Skeletal muscle tissue (tissue), 4 donors: ENCODE data around the gene HELB. TPM values are rescaled to one million over a fixed set of nuclear protein-coding genes. Genes with fewer than 3 reads are reported as not detected.

Source experiments
- H3K27ac ChIP-seq: one replicate; pipeline ENCODE4 v1.7.0; 2013; ENCODE audit warnings: mild to moderate bottlenecking, low read depth, low read length, inconsistent platforms
- H3K27me3 ChIP-seq, 3 donors: one replicate each; pipeline ENCODE4 v1.7.0; 2013; ENCODE audit warnings: low read length in 3 of 3; ENCODE audit not compliant: control insufficient read depth in 3 of 3, insufficient read depth in 3 of 3
- H3K36me3 ChIP-seq, 3 donors: one replicate each; pipeline ENCODE4 v1.7.0; 2013; ENCODE audit warnings: low read length in 3 of 3; ENCODE audit not compliant: control insufficient read depth in 3 of 3, insufficient read depth in 3 of 3
- H3K4me1 ChIP-seq, 3 donors: one replicate each; pipeline ENCODE4 v1.7.0; 2013; ENCODE audit warnings: low read length in 3 of 3, mild to moderate bottlenecking in 3 of 3; ENCODE audit not compliant: control insufficient read depth in 3 of 3, insufficient read depth in 3 of 3
- H3K4me3 ChIP-seq, 3 donors: one replicate each; pipeline ENCODE4 v1.7.0; 2013; ENCODE audit warnings: low read length in 3 of 3
- H3K9ac ChIP-seq, 3 donors: one replicate each; pipeline ENCODE4 v1.7.0; 2013; ENCODE audit warnings: low read length in 3 of 3, mild to moderate bottlenecking in 3 of 3, moderate library complexity in 2 of 3, low read depth in 1 of 3
- H3K9me3 ChIP-seq, 3 donors: one replicate each; pipeline ENCODE4 v1.7.0; 2013; ENCODE audit warnings: low read length in 3 of 3; ENCODE audit not compliant: control insufficient read depth in 3 of 3
- total RNA-seq: library from RNA; depleted of rRNA; stranded (reverse); fragments of >200 nt; gene quantifications from one replicate; pipeline ENCODE4 v1.2.3, GENCODE V29; 2014
- donor health status: Osteomylitis.

HELB gene
- 2.6 TPM for total RNA-seq

DNA sequence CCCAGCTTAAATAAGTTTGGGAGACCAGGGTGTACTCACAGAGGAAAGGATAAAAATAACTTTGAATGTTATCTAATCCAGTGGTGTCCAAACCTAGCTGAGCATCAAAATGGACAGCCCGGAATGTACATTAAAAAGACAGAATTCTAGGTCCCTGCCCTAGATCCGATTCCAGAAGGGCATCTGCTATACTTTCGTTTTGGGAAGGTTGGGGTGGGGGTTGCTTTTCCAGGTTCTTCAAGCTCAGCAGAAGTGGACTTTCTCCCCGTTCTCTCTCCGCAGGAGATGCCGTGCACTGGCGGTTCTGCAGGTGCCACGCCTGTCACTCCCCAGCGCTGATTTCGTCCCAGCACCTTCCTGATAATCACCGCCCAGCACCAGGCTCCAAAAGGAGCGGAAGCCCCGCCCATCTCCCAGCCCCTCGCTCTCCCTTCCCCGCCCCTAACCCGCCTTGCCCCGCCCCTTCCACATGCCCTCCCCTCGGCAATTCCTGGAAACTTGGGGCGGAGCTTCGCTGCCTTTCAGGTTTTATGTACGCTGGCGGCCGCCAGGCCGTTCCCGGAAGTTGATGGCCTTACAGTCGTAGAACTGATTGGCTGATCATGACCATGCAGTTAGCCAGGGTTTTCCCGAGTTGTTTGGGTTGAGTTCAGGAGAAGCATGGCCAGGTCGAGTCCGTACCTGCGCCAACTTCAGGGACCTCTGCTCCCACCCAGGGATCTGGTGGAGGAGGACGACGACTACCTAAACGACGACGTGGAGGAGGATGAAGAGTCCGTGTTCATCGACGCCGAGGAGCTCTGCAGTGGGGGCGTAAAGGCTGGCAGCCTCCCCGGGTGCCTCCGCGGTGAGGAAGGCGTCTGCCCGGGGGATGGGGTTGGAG is at the start of gene HELB:
TSS of gene HELB (plus strand) at position 550 of the 883 bp plus-strand sequence. CDS start at position 661, 111 bp downstream.
- Histone ChIP-seq H3K9me3 (no peaks in the 10 kb centered on the region), H3K36me3 (no peaks in the 10 kb centered on the region), H3K27me3 (no peaks in the 10 kb centered on the region), H3K27ac (peak within 1 kb of the TSS; percentile 65), H3K9ac (peak within 1 kb of the TSS; percentile 30 to 84 (median 76)), H3K4me3 (peak within 1 kb of the TSS; percentile 87 to 95 (median 94)), H3K4me1 (peaks cover 0 to 4% (median 0%) of the 10 kb centered on the region in 3 donors)

DNA sequence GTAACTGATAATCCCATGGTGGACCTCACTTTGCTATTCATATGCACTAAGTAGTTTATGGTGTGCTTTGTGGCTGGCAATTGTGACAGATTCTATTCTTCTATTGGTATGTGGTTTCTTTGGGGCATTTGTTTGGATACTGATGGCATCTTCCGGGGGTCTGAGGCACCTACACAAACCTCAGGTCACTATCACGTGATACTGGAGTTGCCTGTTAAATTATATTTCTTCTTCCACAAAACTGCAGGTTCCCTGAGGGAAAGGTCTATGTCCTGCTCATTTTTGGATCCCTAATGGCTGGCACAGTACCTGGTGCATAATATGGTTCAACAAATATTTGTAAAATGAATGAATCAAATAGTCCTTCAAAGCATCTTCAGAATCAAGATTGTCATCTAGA is 49.5 kb upstream of the HELB start:
- Histone ChIP-seq H3K4me3 (no peak overlapping the region), H3K9ac (no peak overlapping the region), H3K36me3 (peaks cover 0 to 6% (median 0%) of the 10 kb centered on the region in 3 donors), H3K9me3 (no peaks in the 10 kb centered on the region), H3K27ac (no peak overlapping the region), H3K27me3 (no peaks in the 10 kb centered on the region), H3K4me1 (no peaks in the 10 kb centered on the region)

DNA sequence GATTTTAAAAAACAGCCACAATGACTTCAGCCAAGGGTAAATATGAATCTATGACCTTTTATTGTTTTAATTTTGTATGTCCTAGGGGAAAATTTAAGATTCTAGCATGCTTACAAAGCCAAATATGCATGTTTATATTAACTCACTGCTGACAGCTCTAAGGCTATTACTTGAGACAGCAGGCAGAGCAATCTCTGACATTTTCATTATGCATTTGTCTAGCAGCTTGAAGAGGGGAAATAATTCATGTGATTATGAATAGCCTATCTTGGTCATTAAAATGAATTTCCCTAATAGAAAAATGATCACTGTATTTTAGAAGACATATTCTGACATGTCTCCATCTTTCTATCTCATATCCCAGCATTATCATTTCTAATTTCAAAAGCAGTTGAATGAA is 46.6 kb upstream of the HELB start:
- Histone ChIP-seq H3K9me3 (no peaks in the 10 kb centered on the region), H3K9ac (no peak overlapping the region), H3K27me3 (no peaks in the 10 kb centered on the region), H3K36me3 (no peaks in the 10 kb centered on the region), H3K27ac (no peak overlapping the region), H3K4me3 (no peak overlapping the region), H3K4me1 (no peaks in the 10 kb centered on the region)

DNA sequence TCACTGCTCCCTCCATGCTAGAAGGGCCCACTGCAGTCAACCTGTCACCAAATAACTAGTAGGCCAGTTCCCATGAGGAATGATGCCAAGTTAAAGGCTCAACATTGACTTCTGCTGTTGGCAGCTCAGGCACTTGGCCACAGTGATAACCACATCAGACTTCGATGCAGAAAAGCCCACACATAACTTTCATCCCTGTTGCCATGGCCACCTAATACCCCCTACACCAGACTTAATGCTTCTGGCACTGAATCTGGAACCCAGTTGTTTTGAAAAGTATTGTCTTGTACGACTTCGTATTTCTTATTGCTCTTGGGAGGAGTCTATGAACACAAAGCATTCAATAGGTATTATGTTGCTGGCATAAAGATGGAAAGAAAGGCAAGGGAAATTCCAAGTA is 44.3 kb upstream of the HELB start:
- H3K9me3 ChIP-seq: no peaks in the 10 kb centered on the region
- no peaks in the 10 kb centered on the region for H3K27me3 ChIP-seq
- H3K9ac ChIP-seq: no peak overlapping the region
- H3K27ac ChIP-seq: no peak overlapping the region
- no peak overlapping the region for H3K4me3 ChIP-seq
- H3K4me1 ChIP-seq: no peaks in the 10 kb centered on the region
- no peaks in the 10 kb centered on the region for H3K36me3 ChIP-seq

DNA sequence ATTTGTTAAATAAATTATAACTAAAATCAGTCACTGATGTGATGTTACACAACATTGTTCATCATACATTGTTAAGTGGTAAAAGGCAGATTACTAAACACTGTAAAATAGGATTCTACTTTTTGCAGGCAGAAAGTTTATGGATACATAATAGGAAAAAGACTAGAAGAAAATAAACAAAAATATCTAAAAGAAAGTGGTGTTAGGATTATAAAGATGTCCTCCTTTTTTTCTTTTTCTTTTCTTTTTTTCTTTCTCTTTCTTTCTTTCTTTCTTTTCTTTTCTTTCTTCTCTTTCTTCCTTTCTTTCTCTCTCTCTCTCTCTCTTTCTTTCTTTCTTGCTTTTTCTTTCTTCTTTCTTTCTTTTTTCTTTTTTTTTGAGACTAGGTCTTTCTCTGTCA is 39.6 kb upstream of the HELB start:
- H3K9ac ChIP-seq: no peak overlapping the region
- no peak overlapping the region for H3K27ac ChIP-seq
- no peaks in the 10 kb centered on the region for H3K9me3 ChIP-seq
- H3K27me3 ChIP-seq: no peaks in the 10 kb centered on the region
- H3K4me1 ChIP-seq: no peaks in the 10 kb centered on the region
- H3K36me3 ChIP-seq: no peaks in the 10 kb centered on the region
- no peak overlapping the region for H3K4me3 ChIP-seq

DNA sequence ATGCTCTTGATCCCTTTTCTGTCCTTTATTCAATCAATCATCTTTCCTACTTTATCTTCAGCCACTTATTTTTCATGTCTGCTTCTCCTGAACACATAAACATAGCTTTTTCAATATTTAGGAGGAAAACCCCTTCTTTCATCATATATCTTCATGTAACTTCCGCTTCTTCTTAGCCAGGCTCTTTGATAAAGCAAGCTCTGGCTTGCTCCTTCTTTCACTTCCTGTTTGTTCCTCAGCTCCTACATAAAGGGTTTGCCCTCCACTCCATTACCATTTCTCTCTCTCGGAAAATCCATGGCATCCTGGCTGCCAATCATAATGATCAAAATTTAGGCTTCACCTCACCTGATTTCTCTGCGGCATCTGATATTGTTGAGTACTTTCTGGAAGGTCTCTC is 33.7 kb upstream of the HELB start:
- no peaks in the 10 kb centered on the region for H3K4me1 ChIP-seq
- no peak overlapping the region for H3K9ac ChIP-seq
- no peaks in the 10 kb centered on the region for H3K36me3 ChIP-seq
- H3K9me3 ChIP-seq: no peaks in the 10 kb centered on the region
- H3K4me3 ChIP-seq: no peak overlapping the region
- H3K27ac ChIP-seq: no peak overlapping the region
- no peaks in the 10 kb centered on the region for H3K27me3 ChIP-seq

DNA sequence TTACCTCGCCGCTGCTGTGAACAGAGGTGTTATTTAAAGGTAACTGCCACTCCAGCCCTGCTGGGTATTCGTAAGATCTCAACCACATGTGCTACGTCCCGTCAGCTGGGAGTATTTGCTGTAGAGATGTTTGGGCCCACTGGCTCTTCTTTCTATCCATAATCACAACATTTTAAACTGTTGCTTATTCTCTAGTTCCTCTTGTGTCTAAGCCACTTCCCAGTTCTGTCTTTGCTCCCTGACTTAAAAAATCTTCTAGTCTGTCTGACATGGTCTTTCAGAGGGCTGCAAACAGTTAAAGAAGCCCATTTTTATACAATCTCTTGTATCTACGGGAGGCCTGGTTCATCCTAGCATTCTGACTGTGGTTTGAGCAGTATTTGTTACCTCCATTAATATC is 33.2 kb upstream of the HELB start:
- Histone ChIP-seq H3K27me3 (no peaks in the 10 kb centered on the region), H3K9ac (no peak overlapping the region), H3K27ac (no peak overlapping the region), H3K4me3 (no peak overlapping the region), H3K4me1 (no peaks in the 10 kb centered on the region), H3K36me3 (no peaks in the 10 kb centered on the region), H3K9me3 (no peaks in the 10 kb centered on the region)

DNA sequence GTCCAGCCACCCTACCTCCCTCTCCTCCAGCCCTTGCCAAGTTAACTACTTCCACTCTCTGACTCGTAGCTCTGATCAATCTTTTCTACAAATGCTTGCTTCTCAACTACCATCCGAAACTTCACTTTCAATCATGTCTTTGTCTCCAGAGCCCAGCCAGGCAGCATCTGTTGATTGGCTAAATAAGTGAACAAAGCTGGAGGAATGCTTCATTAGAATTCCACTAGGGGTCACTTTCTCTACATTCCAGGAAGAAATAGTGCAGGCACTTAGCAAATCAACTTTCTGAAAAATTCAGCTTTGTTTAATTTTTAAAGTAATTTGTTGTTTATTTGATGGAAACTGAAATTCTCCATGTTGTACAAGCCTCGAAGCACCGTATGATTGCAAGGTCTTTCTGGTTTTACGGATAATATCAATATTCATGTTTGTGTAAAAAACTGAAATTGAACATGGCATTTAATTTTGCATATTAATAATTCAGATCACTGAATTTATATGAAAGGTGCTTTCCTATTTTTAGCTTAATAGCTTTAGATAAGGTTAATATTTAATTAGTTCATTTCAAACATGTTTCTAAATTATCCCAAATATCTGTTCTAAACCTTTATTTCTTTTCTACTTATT is 32.4 kb upstream of the HELB start:
- H3K4me1 ChIP-seq: no peaks in the 10 kb centered on the region
- H3K4me3 ChIP-seq: no peak overlapping the region
- no peak overlapping the region for H3K9ac ChIP-seq
- no peaks in the 10 kb centered on the region for H3K27me3 ChIP-seq
- H3K27ac ChIP-seq: no peak overlapping the region
- no peaks in the 10 kb centered on the region for H3K36me3 ChIP-seq
- no peaks in the 10 kb centered on the region for H3K9me3 ChIP-seq

DNA sequence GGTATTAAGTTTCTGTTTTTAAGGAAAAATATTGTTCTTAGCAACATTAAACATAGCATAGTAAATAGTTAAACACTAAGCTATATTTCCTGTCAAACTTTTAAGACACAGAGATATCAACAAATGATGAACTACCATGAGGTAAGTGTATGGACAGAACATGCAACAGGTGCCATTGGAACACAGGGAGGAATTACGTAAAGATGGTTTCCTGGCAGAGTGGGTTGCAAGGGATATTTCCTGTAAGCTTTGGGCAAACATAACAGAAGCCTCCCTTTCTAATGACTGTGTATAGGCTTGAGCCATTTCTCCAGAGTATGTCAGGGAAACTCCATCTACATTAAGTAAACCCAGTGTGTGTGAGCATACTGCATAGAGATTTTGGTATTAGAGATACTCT is 31.7 kb upstream of the HELB start:
- Histone ChIP-seq H3K9ac (no peak overlapping the region), H3K4me3 (no peak overlapping the region), H3K27me3 (no peaks in the 10 kb centered on the region), H3K36me3 (no peaks in the 10 kb centered on the region), H3K9me3 (no peaks in the 10 kb centered on the region), H3K27ac (no peak overlapping the region), H3K4me1 (no peaks in the 10 kb centered on the region)

DNA sequence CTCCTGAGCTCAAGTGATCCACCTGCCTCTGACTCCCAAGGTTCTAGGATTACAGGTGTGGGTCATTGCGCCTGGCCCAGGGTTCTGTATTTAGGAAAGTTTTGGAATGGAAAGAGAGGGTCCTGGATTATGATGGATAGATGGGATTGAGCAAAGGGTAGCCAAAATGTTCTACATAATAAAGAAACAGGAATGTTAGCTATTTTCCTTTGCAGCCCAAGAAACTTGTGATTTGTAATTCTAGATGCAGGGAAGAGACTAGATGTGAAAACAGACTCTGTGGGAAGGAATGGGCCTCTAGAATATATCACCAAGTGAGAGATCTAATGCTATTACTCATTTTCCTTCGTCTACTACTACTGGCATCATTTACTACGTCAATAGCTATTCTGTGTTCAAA is 29.6 kb upstream of the HELB start:
- no peak overlapping the region for H3K9ac ChIP-seq

More for the DNA sequence above, 29.6 kb upstream of the HELB start:
- Histone ChIP-seq H3K4me1 (no peaks in the 10 kb centered on the region), H3K36me3 (no peaks in the 10 kb centered on the region), H3K4me3 (no peak overlapping the region), H3K27me3 (no peaks in the 10 kb centered on the region), H3K9me3 (no peaks in the 10 kb centered on the region), H3K27ac (no peak overlapping the region)
